Cardiac muscle cell (in vitro differentiated cells and primary cell): Measurements from ENCODE around the gene WAS. TPM values are rescaled to one million over a fixed set of nuclear protein-coding genes. Genes with fewer than 3 reads are reported as not detected.
"Not testable (repeated sequence)": the region's sequence is repeated elsewhere in the genome, so short reads cannot be mapped to it uniquely, and the experiment has no call there.

Experiments used
- DNase-seq, 2 donors: peaks; one replicate each; pipeline versions ENCODE4 v3.0.0 to v3.0.0-alpha.2; 2010 to 2017; ENCODE audit warnings: low read depth in 1 of 2, low spot score in 1 of 2
- H3K27ac ChIP-seq: fragments of 200-600 bp; sonication (generic); 2 replicates; pipeline ENCODE4 v1.5.1; 2016
- H3K27me3 ChIP-seq: fragments of 200-600 bp; sonication (generic); 2 replicates; pipeline ENCODE4 v1.6.0; 2016; ENCODE audit warnings: control low read depth
- H3K36me3 ChIP-seq: fragments of 200-600 bp; sonication (generic); 2 replicates; pipeline ENCODE4 v1.5.1; 2016; ENCODE audit warnings: control low read depth
- H3K4me1 ChIP-seq: fragments of 200-600 bp; sonication (generic); 2 replicates; pipeline ENCODE4 v1.8.1; 2017; ENCODE audit warnings: low read depth, mild to moderate bottlenecking, mixed run types
- H3K4me3 ChIP-seq: fragments of 200-600 bp; sonication (generic); 2 replicates; pipeline ENCODE4 v1.5.1; 2016; ENCODE audit warnings: mild to moderate bottlenecking
- H3K9me3 ChIP-seq: fragments of 200-600 bp; sonication (generic); 2 replicates; pipeline ENCODE4 v1.5.1; 2017; ENCODE audit warnings: low read depth, mild to moderate bottlenecking, control low read depth
- CTCF ChIP-seq: IDR thresholded peaks from 2 replicates; pipeline ENCODE4 v1.5.1; 2012; ENCODE audit warnings: low read depth, mild to moderate bottlenecking, low read length
- polyA plus RNA-seq: library from polyadenylated mRNA; unstranded; fragments of >200 nt; fragmentation: Nextera tagmentation; extraction: Ambion mirVana; gene quantifications from 2 replicates; pipeline ENCODE4 v1.2.1, GENCODE V29; 2016
- total RNA-seq: library from RNA; depleted of rRNA; stranded (reverse); fragments of >200 nt; gene quantifications from 2 replicates; pipeline ENCODE4 v1.2.3, GENCODE V29; 2016

The WAS gene
- total and polyA plus RNA-seq, 2 experiments from 2014 or later = 1.7 to 1.9 TPM

- H3K27me3 ChIP-seq = no peaks in the 10 kb centered on the region
- no peaks in the 10 kb centered on the region for H3K9me3 ChIP-seq
- no peak overlapping the region for H3K27ac ChIP-seq
- no peak for DNase-seq
- no peaks in the 10 kb centered on the region for H3K4me1 ChIP-seq
- no peaks in the 10 kb centered on the region for H3K36me3 ChIP-seq
- H3K4me3 ChIP-seq = no peak overlapping the region
- no peak for TF ChIP-seq CTCF
These were observed 1.9 kb upstream of the WAS start for GRCh38 chrX:48681539-48682183.

- not testable (repeated sequence) for H3K27ac ChIP-seq, DNase-seq, H3K9me3 ChIP-seq, H3K4me3 ChIP-seq, H3K4me1 ChIP-seq, H3K27me3 ChIP-seq, H3K36me3 ChIP-seq
These were observed 804 bp upstream of the WAS start for GRCh38 chrX:48682795-48683194.

- Histone ChIP-seq H3K27ac (no peak overlapping the region), H3K27me3 (no peaks in the 10 kb centered on the region), H3K4me3 (no peak overlapping the region), H3K9me3 (no peaks in the 10 kb centered on the region), H3K36me3 (no peaks in the 10 kb centered on the region), H3K4me1 (no peaks in the 10 kb centered on the region)
- no peak for DNase-seq
- TF ChIP-seq CTCF = no peak
These were observed 535 bp downstream of the WAS start for GRCh38 chrX:48684134-48684533.

GRCh38 chrX:48685416-48685815, 1.8 kb downstream of the WAS start:
- H3K4me1 ChIP-seq = no peaks in the 10 kb centered on the region
- no peak overlapping the region for H3K27ac ChIP-seq
- no peak overlapping the region for H3K4me3 ChIP-seq
- no peak for TF ChIP-seq CTCF
- no peaks in the 10 kb centered on the region for H3K36me3 ChIP-seq
- H3K27me3 ChIP-seq = no peaks in the 10 kb centered on the region
- no peak for DNase-seq
- H3K9me3 ChIP-seq = no peaks in the 10 kb centered on the region

GRCh38 chrX:48688531-48689150, 5.0 kb downstream of the WAS start:
- Histone ChIP-seq H3K4me1 (no peaks in the 10 kb centered on the region), H3K36me3 (no peaks in the 10 kb centered on the region), H3K9me3 (no peaks in the 10 kb centered on the region), H3K27me3 (no peaks in the 10 kb centered on the region), H3K4me3 (no peak overlapping the region), H3K27ac (no peak overlapping the region)
- no peak for TF ChIP-seq CTCF
- DNase-seq = no peak

- no peak for DNase-seq
- H3K36me3 ChIP-seq = no peaks in the 10 kb centered on the region
These were observed 5.8 kb downstream of the WAS start for GRCh38 chrX:48689208-48689920.

GRCh38 chrX:48691746-48692145, 8.1 kb downstream of the WAS start:
- not testable (repeated sequence) for DNase-seq, H3K27me3 ChIP-seq, H3K27ac ChIP-seq, H3K9me3 ChIP-seq, H3K36me3 ChIP-seq, H3K4me1 ChIP-seq, H3K4me3 ChIP-seq

More at GRCh38 chrX:48689208-48689920, 5.8 kb downstream of the WAS start:
- Histone ChIP-seq H3K27ac (no peak overlapping the region), H3K27me3 (no peaks in the 10 kb centered on the region), H3K4me3 (no peak overlapping the region), H3K9me3 (no peaks in the 10 kb centered on the region), H3K4me1 (no peaks in the 10 kb centered on the region)
- no peak for TF ChIP-seq CTCF
